DOHH2 (cell line): Measurements from ENCODE around the gene ACSL5.

Experiments
- H3F3A ChIP-seq: fragments of 200-600 bp; sonication (generic), shearing (Covaris generic); 2 replicates; pipeline ENCODE4 v1.6.0; 2016; ENCODE audit warnings: antibody characterized with exemption, mild to moderate bottlenecking; ENCODE audit not compliant: control insufficient read depth, insufficient read depth
- H3K27ac ChIP-seq: fragments of 200-600 bp; sonication (generic); 2 replicates; pipeline ENCODE4 v1.5.1; 2014; ENCODE audit warnings: low read depth, mild to moderate bottlenecking, low read length, moderate library complexity
- H3K27me3 ChIP-seq: fragments of 200-600 bp; sonication (generic); 2 replicates; pipeline ENCODE4 v1.6.1; 2014; ENCODE audit warnings: mild to moderate bottlenecking, low read length, mixed read lengths; ENCODE audit not compliant: control insufficient read depth
- H3K36me3 ChIP-seq: fragments of 200-600 bp; sonication (generic); 2 replicates; pipeline ENCODE4 v1.6.1; 2014; ENCODE audit warnings: mild to moderate bottlenecking, low read length, moderate library complexity, mixed read lengths; ENCODE audit not compliant: control insufficient read depth
- H3K4me1 ChIP-seq: fragments of 200-600 bp; sonication (generic); 2 replicates; pipeline ENCODE4 v1.6.1; 2014; ENCODE audit warnings: mild to moderate bottlenecking, low read length, mixed read lengths; ENCODE audit not compliant: control insufficient read depth
- H3K4me2 ChIP-seq: fragments of 200-600 bp; sonication (generic); 2 replicates; pipeline ENCODE4 v1.6.0; 2014; ENCODE audit warnings: mild to moderate bottlenecking, low read length, moderate library complexity
- H3K4me3 ChIP-seq: fragments of 200-600 bp; sonication (generic); 2 replicates; pipeline ENCODE4 v1.5.1; 2014; ENCODE audit warnings: mild to moderate bottlenecking, low read length, mixed read lengths
- H3K79me2 ChIP-seq: fragments of 200-600 bp; sonication (generic); 2 replicates; pipeline ENCODE4 v1.6.1; 2014; ENCODE audit warnings: mild to moderate bottlenecking, low read length, mixed read lengths; ENCODE audit not compliant: control insufficient read depth
- H3K9me2 ChIP-seq: fragments of 200-600 bp; sonication (generic); replicated peaks from 2 replicates; pipeline ENCODE4 v1.6.1; 2014; ENCODE audit warnings: mild to moderate bottlenecking, low read length, mixed read lengths; ENCODE audit not compliant: control insufficient read depth
- H3K9me3 ChIP-seq: fragments of 200-600 bp; sonication (generic); 2 replicates; pipeline ENCODE4 v1.6.1; 2014; ENCODE audit warnings: antibody characterized with exemption, low read length, mixed read lengths; ENCODE audit not compliant: control insufficient read depth, insufficient read depth
- H4K20me1 ChIP-seq: fragments of 200-600 bp; sonication (generic); 2 replicates; pipeline ENCODE4 v1.6.0; 2014; ENCODE audit warnings: low read depth, mild to moderate bottlenecking, antibody characterized with exemption, low read length, moderate library complexity; ENCODE audit not compliant: control insufficient read depth, insufficient read depth
- EZH2phosphoT487 ChIP-seq: fragments of 200-600 bp; sonication (generic); IDR thresholded peaks from 2 replicates; pipeline ENCODE4 v1.6.1; 2017; ENCODE audit warnings: borderline replicate concordance, mild to moderate bottlenecking, antibody characterized with exemption, low read length, moderate library complexity, mixed read lengths
- TF ChIP-seq, protein P1 (sequence below): fragments of 200-600 bp; sonication (generic); IDR thresholded peaks from one replicate; pipeline ENCODE4 v1.5.1; 2014; ENCODE audit warnings: antibody characterized with exemption, mild to moderate bottlenecking, low read depth, low read length; ENCODE audit not compliant: poor library complexity, severe bottlenecking

Gene ACSL5

DNA sequence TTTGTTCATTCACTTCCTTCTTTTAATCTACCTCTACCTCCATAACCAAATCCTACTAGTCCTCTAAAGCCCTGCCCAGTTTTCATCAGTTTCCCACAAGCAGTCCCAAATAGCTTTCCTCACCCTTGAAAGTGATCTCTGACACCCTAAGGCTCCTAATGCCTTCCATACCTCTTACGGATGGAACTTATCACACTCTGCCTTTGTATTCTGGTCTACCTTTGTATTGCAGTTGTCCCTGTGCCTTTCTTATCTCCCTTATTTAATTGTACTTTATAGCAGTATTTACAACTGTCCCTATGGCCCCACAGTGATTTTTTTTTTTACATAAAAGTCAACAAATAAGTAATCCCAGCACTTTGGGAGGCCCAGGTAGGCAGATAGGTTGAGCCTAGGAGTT lies 33.8 kb downstream of the ACSL5 start:
- Histone ChIP-seq H3K4me1 (no peaks in the 10 kb centered on the region), H3K4me2 (no peak overlapping the region), H3K36me3 (peaks cover 40% of the 10 kb centered on the region), H3K9me2 (no peaks in the 10 kb centered on the region), H3K4me3 (no peak overlapping the region), H3K9me3 (no peaks in the 10 kb centered on the region), H3F3A (no peaks in the 10 kb centered on the region), H4K20me1 (no peaks in the 10 kb centered on the region), H3K27ac (no peak overlapping the region), H3K27me3 (no peaks in the 10 kb centered on the region), H3K79me2 (no peaks in the 10 kb centered on the region)
- TF ChIP-seq, protein P1, sequence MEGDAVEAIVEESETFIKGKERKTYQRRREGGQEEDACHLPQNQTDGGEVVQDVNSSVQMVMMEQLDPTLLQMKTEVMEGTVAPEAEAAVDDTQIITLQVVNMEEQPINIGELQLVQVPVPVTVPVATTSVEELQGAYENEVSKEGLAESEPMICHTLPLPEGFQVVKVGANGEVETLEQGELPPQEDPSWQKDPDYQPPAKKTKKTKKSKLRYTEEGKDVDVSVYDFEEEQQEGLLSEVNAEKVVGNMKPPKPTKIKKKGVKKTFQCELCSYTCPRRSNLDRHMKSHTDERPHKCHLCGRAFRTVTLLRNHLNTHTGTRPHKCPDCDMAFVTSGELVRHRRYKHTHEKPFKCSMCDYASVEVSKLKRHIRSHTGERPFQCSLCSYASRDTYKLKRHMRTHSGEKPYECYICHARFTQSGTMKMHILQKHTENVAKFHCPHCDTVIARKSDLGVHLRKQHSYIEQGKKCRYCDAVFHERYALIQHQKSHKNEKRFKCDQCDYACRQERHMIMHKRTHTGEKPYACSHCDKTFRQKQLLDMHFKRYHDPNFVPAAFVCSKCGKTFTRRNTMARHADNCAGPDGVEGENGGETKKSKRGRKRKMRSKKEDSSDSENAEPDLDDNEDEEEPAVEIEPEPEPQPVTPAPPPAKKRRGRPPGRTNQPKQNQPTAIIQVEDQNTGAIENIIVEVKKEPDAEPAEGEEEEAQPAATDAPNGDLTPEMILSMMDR, result no peak
- no peak for TF ChIP-seq EZH2phosphoT487

DNA sequence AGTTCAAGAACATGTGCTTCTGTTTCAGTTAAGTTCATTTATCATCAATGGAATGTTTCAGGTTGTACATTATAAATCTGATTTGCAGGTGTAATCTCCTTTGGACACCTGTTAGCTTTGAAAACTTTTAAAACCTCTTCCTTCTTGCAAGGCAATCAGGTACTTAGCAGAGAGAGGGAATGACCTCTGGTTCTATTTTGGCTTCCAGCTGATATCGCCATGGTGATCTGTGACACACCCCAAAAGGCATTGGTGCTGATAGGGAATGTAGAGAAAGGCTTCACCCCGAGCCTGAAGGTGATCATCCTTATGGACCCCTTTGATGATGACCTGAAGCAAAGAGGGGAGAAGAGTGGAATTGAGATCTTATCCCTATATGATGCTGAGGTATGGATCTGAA lies 35.4 kb downstream of the ACSL5 start:
- Histone ChIP-seq H3K4me2 (no peak overlapping the region), H3K27me3 (no peaks in the 10 kb centered on the region), H3F3A (no peaks in the 10 kb centered on the region), H4K20me1 (no peaks in the 10 kb centered on the region), H3K9me3 (no peaks in the 10 kb centered on the region), H3K27ac (no peak overlapping the region), H3K9me2 (no peaks in the 10 kb centered on the region), H3K4me1 (no peaks in the 10 kb centered on the region), H3K36me3 (peaks cover 37% of the 10 kb centered on the region), H3K4me3 (no peak overlapping the region), H3K79me2 (no peaks in the 10 kb centered on the region)
- TF ChIP-seq EZH2phosphoT487, result no peak
- TF ChIP-seq, protein P1, result no peak

DNA sequence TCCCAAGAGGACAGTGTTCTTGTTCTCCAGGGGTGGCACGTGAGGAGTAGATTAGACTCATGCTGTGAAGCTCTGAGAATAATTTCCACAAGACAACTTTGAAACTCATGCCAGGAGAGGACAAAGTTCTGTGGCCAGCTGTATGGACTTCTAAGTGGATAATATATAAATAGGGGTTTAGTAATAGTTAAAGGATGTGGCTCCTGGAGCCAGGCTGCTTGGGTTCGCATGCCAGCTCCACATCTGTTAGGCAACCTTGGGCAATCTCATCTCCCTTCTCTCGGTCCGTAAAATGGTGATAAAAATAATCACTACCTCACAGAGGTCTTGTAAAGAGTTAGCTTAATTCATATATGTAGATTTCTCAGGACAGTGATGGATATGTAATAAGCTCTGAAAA lies 35.8 kb downstream of the ACSL5 start:
- no peaks in the 10 kb centered on the region for H3F3A ChIP-seq
- H4K20me1 ChIP-seq, result no peaks in the 10 kb centered on the region
- H3K4me2 ChIP-seq, result no peak overlapping the region
- H3K27ac ChIP-seq, result no peak overlapping the region
- H3K4me1 ChIP-seq, result no peaks in the 10 kb centered on the region
- H3K4me3 ChIP-seq, result no peak overlapping the region
- H3K36me3 ChIP-seq, result peaks cover 37% of the 10 kb centered on the region
- TF ChIP-seq, protein P1, result no peak
- TF ChIP-seq EZH2phosphoT487, result no peak
- H3K9me3 ChIP-seq, result no peaks in the 10 kb centered on the region
- no peaks in the 10 kb centered on the region for H3K27me3 ChIP-seq
- H3K9me2 ChIP-seq, result no peaks in the 10 kb centered on the region
- H3K79me2 ChIP-seq, result no peaks in the 10 kb centered on the region

DNA sequence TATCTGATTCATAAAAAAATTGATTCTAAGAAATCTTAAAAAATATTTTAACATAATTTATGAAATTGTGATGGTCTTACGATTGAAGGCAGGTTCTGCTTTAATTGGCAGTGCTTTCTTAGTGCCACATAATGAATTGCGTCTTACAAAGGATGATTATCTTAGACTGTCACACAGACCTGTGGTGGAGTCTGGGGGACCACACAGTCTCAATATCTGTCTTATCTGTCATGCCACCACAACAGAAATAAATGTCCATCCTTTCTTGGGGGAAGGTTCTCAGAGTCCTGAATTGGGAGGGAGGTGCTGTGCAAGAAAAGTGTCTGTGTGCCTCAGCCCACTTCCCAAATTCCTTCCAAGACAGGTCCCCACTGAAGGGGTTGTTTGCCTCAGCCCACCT lies 38.8 kb downstream of the ACSL5 start:
- no peak for TF ChIP-seq EZH2phosphoT487
- TF ChIP-seq, protein P1, result no peak
- no peak overlapping the region for H3K4me2 ChIP-seq
- peaks cover 34% of the 10 kb centered on the region for H3K36me3 ChIP-seq
- H3K4me3 ChIP-seq, result no peak overlapping the region
- H3K4me1 ChIP-seq, result no peaks in the 10 kb centered on the region
- H3K9me3 ChIP-seq, result no peaks in the 10 kb centered on the region
- no peaks in the 10 kb centered on the region for H3K79me2 ChIP-seq
- H3K27me3 ChIP-seq, result no peaks in the 10 kb centered on the region
- no peaks in the 10 kb centered on the region for H3F3A ChIP-seq
- H4K20me1 ChIP-seq, result no peaks in the 10 kb centered on the region
- no peaks in the 10 kb centered on the region for H3K9me2 ChIP-seq
- H3K27ac ChIP-seq, result no peak overlapping the region
